Motor neuron (in vitro differentiated cells): ENCODE measurements around the gene DISC1. TPM values are rescaled to one million over a fixed set of nuclear protein-coding genes. Genes with fewer than 3 reads are reported as not detected.
A peak's percentile ranks its signal among the peaks of the same experiment; 100 is the strongest.
"Not testable (repeated sequence)": the region's sequence is repeated elsewhere in the genome, so short reads cannot be mapped to it uniquely, and the experiment has no call there.

Source experiments
- ATAC-seq, 8 experiments: fragments of 200-7000 bp; cut with Tn5 transposase; replicated peaks in 6 of 8; 2 replicates each; pipeline ENCODE4 v1.8.0; 2021; ENCODE audit warnings: mild to moderate bottlenecking in 8 of 8, moderate library complexity in 8 of 8
- H3K27ac ChIP-seq, 2 donors: fragments of 250-450 bp; sonication (Bioruptor Pico); 2 replicates each; pipeline ENCODE4 v1.9.0; 2021; ENCODE audit warnings: antibody characterized with exemption in 2 of 2, mild to moderate bottlenecking in 2 of 2, moderate library complexity in 1 of 2
- H3K4me1 ChIP-seq, 2 donors: fragments of 250-450 bp; sonication (Bioruptor Pico); replicated peaks in 1 of 2; 2 replicates each; pipeline ENCODE4 v1.6.1; 2021; ENCODE audit warnings: antibody characterized with exemption in 2 of 2, mild to moderate bottlenecking in 2 of 2, moderate library complexity in 1 of 2
- H3K4me3 ChIP-seq, 5 donors: fragments of 250-450 bp; sonication (Bioruptor Pico); 2 replicates each; pipeline ENCODE4 v1.9.0; 2021; ENCODE audit warnings: antibody characterized with exemption in 5 of 5, mild to moderate bottlenecking in 5 of 5, moderate library complexity in 4 of 5
- WGBS, 10 experiments: fragments of 450-650 bp; shearing (Covaris generic); methylation state at CpG; one replicate each; pipeline ENCODE4 v1.0.0; 2022; 5-methylcytosine and 5-hydroxymethylcytosine counted together
- in situ Hi-C, 9 experiments: fragments of 400-800 bp; cut with MboI; loops; one replicate each; pipeline ENCODE4 v1.15.0; 2021; ENCODE audit warnings: low sequenced_read_pairs in 9 of 9, low pct_unique_long_range_greater_than_20kb in 2 of 9; ENCODE audit not compliant: unreplicated experiment in 9 of 9
- total RNA-seq, 8 experiments: library from RNA; unstranded; fragments of 300-600 nt; gene quantifications; 2 replicates each; pipeline versions ENCODE4 v1.2.3 to v1.2.4, GENCODE V29; 2022

Gene DISC1
- total RNA-seq, 8 experiments from 2014 or later: 1.2 to 13.5 (median 3.7) TPM

GRCh38 chr1:231629132-231629531, 2.5 kb downstream of the DISC1 start:
- Histone ChIP-seq H3K27ac (no peak overlapping the region), H3K4me1 (no peaks in the 10 kb centered on the region), H3K4me3 (no peak overlapping the region)
- peak in 1 of 8 experiments; percentile 14 for ATAC-seq
- in situ Hi-C loops: loop anchor here in 1 of 9 experiments (10.0 kb wide), 1 partner anchor 66 kb away; no protein-coding TSS in a partner anchor
- WGBS, 10 experiments: 20 to 100% (median 85%) methylated on average over 1 to 6 of the region's 6 CpGs

DNA sequence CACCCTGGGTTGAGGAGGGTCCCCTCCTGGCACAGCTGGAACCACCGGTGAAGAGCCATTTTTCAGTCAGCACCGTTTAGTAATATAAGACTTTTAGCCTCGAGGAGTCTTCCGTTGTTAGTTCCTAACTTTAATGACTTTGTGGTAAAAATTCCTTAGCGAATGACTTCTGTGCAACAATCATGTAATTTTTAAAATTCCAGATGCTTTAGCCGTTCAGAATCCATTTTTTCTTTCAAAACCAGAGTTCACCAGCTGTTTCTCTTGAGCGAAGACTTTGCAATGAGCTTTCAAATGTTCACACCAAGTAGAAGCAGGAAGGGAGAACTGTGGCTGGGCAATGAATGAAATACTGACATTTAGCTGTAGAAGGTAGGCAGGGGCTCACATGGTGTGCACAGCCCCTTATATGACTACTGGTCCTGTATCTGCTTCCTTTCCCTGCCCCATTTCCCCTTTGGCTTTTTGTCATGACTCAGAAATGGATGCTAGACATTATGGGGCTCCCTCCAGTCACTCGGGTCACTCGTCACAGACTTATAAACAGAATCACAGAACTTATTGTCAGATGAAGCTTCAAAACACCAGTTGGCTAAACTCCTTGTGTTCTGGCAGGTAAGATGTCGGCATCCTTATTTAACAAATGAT, 4.1 kb downstream of the DISC1 start:
- WGBS, 10 experiments: 7 to 96% (median 80%) methylated on average over 2 to 10 of the region's 10 CpGs
- Histone ChIP-seq H3K4me3 (no peak overlapping the region), H3K4me1 (no peaks in the 10 kb centered on the region), H3K27ac (no peak overlapping the region)
- ATAC-seq: no peak
- in situ Hi-C loops: no loop called here

GRCh38 chr1:231631717-231632116, 5.1 kb downstream of the DISC1 start:
- WGBS, 10 experiments: 78 to 100% (median 94%) methylated on average over 2 to 4 of the region's 4 CpGs; no CpG with 5 or more reads in 1 of the 10 experiments
- Histone ChIP-seq H3K4me3 (no peak overlapping the region), H3K27ac (no peak overlapping the region), H3K4me1 (peaks cover 0 to 7% of the 10 kb centered on the region in 2 donors)
- no peak for ATAC-seq
- in situ Hi-C loops: no loop called here

DNA sequence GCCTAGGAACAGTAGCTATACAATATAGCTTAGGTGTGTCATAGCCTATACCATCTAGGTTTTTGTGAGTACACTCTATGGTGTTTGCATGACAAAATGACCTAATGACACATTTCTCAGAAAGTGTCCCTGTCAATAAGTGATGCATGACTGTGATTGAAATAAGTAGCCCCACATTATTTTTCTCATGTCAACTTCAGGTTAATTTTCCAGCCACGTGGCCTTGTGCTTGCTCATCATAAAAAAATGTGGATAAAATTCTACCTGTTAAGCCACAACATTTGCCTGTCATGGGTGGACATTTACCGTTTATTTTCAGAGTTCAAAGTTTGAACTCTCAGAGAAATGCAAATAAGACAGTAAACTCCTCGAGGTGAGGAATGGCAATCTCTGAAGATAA, 5.5 kb downstream of the DISC1 start:
- ATAC-seq: no peak
- peaks cover 0 to 7% of the 10 kb centered on the region in 2 donors for H3K4me1 ChIP-seq
- in situ Hi-C loops: no loop called here
- no peak overlapping the region for H3K27ac ChIP-seq
- WGBS, 10 experiments: 43 to 97% (median 73%) methylated on average over 1 to 3 of the region's 3 CpGs; no CpG with 5 or more reads in 1 of the 10 experiments
- H3K4me3 ChIP-seq: no peak overlapping the region

GRCh38 chr1:231634323-231635013, 7.9 kb downstream of the DISC1 start:
- in situ Hi-C loops: no loop called here
- H3K4me3 ChIP-seq: no peak overlapping the region
- 44 to 93% (median 80%) methylated on average over 2 to 6 of the region's 6 CpGs; no CpG with 5 or more reads in 1 of the 10 experiments for WGBS, 10 experiments
- no peak overlapping the region for H3K27ac ChIP-seq
- H3K4me1 ChIP-seq: peaks cover 0 to 7% of the 10 kb centered on the region in 2 donors
- no peak for ATAC-seq

- no peak overlapping the region for H3K4me3 ChIP-seq
- H3K4me1 ChIP-seq: peaks cover 0 to 7% of the 10 kb centered on the region in 2 donors
- 10 to 68% (median 56%) methylated on average over 1 to 4 of the region's 4 CpGs; no CpG with 5 or more reads in 2 of the 10 experiments for WGBS, 10 experiments
- no peak overlapping the region for H3K27ac ChIP-seq
- peak in 7 of 8 experiments; percentile 90 to 99 (median 93) for ATAC-seq
- in situ Hi-C loops: no loop called here
Observed at GRCh38 chr1:231636157-231636556, 9.6 kb downstream of the DISC1 start.

DNA sequence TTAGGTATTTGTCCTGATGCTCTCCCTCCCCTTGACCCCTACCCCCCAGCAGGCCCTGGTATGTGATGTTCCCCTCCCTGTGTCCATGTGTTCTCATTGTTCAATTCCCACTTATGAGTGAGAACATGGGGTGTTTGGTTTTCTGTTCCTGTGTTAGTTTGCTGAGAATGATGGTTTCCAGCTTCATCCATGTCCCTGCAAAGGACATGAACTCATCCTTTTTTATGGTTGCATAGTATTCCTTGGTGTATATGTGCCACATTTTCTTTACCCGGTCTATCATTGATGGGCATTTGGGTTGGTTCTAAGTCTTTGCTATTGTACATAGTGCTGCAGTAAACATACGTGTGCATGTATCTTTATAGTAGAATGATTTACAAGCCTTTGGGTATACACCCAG, 10.3 kb downstream of the DISC1 start:
- in situ Hi-C loops: not testable (repeated sequence)
- WGBS, 10 experiments: 80 to 100% (median 100%) methylated on average over 1 to 2 of the region's 2 CpGs; no CpG with 5 or more reads in 3 of the 10 experiments

DNA sequence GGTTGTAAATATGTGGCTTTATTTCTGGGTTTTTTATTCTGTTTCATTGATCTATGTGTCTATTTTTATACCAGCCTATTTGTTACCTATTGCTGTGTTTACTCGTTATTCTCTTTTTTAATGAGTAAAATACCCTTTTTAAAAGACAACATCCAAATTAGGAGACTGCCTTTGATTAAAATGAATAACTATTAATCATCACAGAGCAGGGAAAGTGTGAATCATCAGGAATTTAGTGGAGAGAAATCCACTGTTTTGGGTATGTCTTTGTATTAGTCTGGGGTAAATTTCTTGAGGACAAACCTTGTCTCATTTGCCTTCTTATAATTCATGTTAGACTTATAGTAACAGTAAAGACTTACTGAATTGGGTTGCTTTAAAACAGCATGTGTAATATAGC, 12.1 kb downstream of the DISC1 start:
- Histone ChIP-seq H3K4me3 (no peak overlapping the region), H3K4me1 (peaks cover 0 to 7% of the 10 kb centered on the region in 2 donors), H3K27ac (no peak overlapping the region)
- WGBS, 10 experiments: 10 to 100% (median 85%) methylated on average over 1 of the region's 1 CpG; no CpG with 5 or more reads in 1 of the 10 experiments
- no peak for ATAC-seq
- in situ Hi-C loops: no loop called here

More for the DNA sequence above, 10.3 kb downstream of the DISC1 start:
- H3K27ac ChIP-seq, H3K4me3 ChIP-seq, ATAC-seq, H3K4me1 ChIP-seq: not testable (repeated sequence)

GRCh38 chr1:231639819-231640218, 13.2 kb downstream of the DISC1 start:
- no peak overlapping the region for H3K27ac ChIP-seq

DNA sequence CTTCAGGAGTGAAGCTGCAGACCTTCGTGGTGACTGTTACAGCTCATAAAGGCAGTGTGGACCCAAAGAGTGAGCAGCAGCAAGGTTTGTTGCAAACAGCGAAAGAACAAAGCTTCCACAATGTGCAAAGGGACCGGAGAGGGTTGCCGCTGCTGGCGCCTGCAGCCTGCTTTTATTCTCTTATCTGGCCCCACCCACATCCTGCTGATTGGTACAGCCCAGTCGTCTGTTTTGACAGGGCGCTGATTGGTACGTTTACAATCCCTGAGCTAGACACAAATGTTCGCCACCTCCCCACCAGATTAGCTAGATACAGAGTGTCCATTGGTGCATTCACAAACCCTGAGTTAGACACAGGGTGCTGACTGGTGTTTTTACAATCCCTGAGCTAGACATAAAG, 14.9 kb downstream of the DISC1 start:
- H3K4me3 ChIP-seq, H3K4me1 ChIP-seq, in situ Hi-C loops, ATAC-seq, H3K27ac ChIP-seq: not testable (repeated sequence)
- 0 to 100% (median 90%) methylated on average over 1 to 8 of the region's 9 CpGs; no CpG with 5 or more reads in 3 of the 10 experiments for WGBS, 10 experiments

More at GRCh38 chr1:231639819-231640218, 13.2 kb downstream of the DISC1 start:
- no peak overlapping the region for H3K4me3 ChIP-seq
- in situ Hi-C loops: no loop called here
- H3K4me1 ChIP-seq: peaks cover 0 to 7% of the 10 kb centered on the region in 2 donors
- ATAC-seq: no peak
- 0 to 100% (median 50%) methylated on average over 1 of the region's 1 CpG; no CpG with 5 or more reads in 4 of the 10 experiments for WGBS, 10 experiments

GRCh38 chr1:231642061-231642460, 15.5 kb downstream of the DISC1 start:
- 67 to 100% (median 97%) methylated on average over 3 to 6 of the region's 36 CpGs; no CpG with 5 or more reads in 6 of the 10 experiments for WGBS, 10 experiments

DNA sequence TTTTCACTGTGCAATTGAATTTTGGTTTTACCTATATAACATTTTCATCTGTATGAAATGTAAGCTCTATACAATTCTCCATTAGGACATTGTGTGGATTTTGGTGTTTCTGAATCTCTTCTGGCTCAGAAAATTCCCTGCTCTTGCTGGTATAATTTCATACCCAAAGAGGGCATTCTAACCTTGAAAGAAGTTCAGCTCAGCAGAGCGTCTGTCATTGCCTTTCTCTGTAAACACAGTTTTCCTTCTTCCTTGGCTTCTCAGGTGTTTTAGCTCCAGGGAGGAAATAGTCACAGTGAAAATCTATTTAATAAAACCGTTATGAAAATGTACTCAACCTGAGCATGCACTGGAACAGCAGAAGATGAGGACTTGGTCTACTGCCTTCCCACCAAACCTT, 16.0 kb downstream of the DISC1 start:
- no peak for ATAC-seq
- H3K4me1 ChIP-seq: no peaks in the 10 kb centered on the region
- 0 to 89% (median 53%) methylated on average over 1 to 2 of the region's 2 CpGs; no CpG with 5 or more reads in 2 of the 10 experiments for WGBS, 10 experiments
- H3K27ac ChIP-seq: no peak overlapping the region
- in situ Hi-C loops: no loop called here
- no peak overlapping the region for H3K4me3 ChIP-seq

More at GRCh38 chr1:231642061-231642460, 15.5 kb downstream of the DISC1 start:
- H3K4me1 ChIP-seq, in situ Hi-C loops, H3K27ac ChIP-seq, H3K4me3 ChIP-seq, ATAC-seq: not testable (repeated sequence)
